K562 (cell line): ENCODE data around the gene ELOF1.

Experiments
- ETV5 ChIP-seq: sonication (generic); formaldehyde crosslinking; IDR thresholded peaks from 2 replicates; pipeline ENCODE4 v1.4.0; 2020; ENCODE audit warnings: low read depth, mild to moderate bottlenecking, missing genetic modification reagents
- POLR2A ChIP-seq: fragments of 450-650 bp; conservative IDR thresholded peaks from 2 replicates; pipeline ENCODE4 v1.6.1; 2016
- RBM34 ChIP-seq: fragments of 200-400 bp; formaldehyde crosslinking; IDR thresholded peaks from 2 replicates; pipeline ENCODE4 v1.6.1; 2018; ENCODE audit warnings: low read length, borderline replicate concordance; ENCODE audit not compliant: insufficient read depth

GRCh38 chr19:11560404-11561051 lies 1.5 kb upstream of the ELOF1 start:
- TF ChIP-seq ETV5 = 0 out of 2 replicates have a peak, but pooled peaks have one; percentile 41
- no peak for TF ChIP-seq RBM34
- peak; percentile 61; the same call in 1 of the 2 replicates for TF ChIP-seq POLR2A
